Gastrocnemius medialis (tissue), 4 donors: ENCODE results near the gene CENPX.

ENCODE experiments used
- POLR2A ChIP-seq, 2 donors: fragments of 450-650 bp; IDR thresholded peaks; one replicate each; pipeline ENCODE4 v1.6.1; 2017; ENCODE audit warnings: antibody characterized with exemption in 2 of 2, mild to moderate bottlenecking in 2 of 2, moderate library complexity in 2 of 2
- TF ChIP-seq, protein P1 (sequence below), 5 experiments: fragments of 450-650 bp in 3 of 5; fragments of 200-600 bp in 2 of 5; sonication (generic) in 2 of 5; IDR thresholded peaks in 4 of 5; conservative IDR thresholded peaks in 1 of 5; 1 replicate in 4 of 5; 2 replicates in 1 of 5; pipeline ENCODE4 v1.5.1; 2016 to 2019; ENCODE audit warnings: antibody characterized with exemption in 5 of 5, mild to moderate bottlenecking in 3 of 5, moderate library complexity in 3 of 5

DNA sequence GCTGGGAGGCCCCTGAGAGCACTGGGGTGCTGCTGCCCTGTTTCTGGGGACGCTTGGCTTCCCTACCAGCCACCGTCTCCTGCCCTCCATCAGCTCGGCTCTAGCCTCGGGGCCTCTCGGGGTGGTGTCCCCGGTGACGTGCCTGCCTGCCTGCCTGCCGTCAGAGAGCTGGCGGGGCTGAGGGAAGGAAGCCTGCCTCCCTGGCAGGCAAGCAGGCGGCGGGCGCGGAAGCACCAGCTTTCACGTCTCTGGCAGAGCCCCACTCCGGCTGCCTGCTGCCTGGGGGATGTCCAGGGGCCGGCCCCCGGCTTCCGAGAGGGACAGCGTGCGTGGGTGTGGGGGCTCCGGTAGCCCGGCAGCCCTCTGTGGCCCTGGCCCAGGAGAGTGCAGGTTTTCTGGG is 9.3 kb downstream of the CENPX start:
- TF ChIP-seq, protein P1, sequence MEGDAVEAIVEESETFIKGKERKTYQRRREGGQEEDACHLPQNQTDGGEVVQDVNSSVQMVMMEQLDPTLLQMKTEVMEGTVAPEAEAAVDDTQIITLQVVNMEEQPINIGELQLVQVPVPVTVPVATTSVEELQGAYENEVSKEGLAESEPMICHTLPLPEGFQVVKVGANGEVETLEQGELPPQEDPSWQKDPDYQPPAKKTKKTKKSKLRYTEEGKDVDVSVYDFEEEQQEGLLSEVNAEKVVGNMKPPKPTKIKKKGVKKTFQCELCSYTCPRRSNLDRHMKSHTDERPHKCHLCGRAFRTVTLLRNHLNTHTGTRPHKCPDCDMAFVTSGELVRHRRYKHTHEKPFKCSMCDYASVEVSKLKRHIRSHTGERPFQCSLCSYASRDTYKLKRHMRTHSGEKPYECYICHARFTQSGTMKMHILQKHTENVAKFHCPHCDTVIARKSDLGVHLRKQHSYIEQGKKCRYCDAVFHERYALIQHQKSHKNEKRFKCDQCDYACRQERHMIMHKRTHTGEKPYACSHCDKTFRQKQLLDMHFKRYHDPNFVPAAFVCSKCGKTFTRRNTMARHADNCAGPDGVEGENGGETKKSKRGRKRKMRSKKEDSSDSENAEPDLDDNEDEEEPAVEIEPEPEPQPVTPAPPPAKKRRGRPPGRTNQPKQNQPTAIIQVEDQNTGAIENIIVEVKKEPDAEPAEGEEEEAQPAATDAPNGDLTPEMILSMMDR (IDR thresholded peaks at IDR 0.05 in 4 of 5, conservative IDR thresholded peaks at IDR 0.05 in 1 of 5) = no peak
- TF ChIP-seq POLR2A (IDR thresholded peaks at IDR 0.05) = no peak
